Activated T-cell treated with anti-CD3 and anti-CD28 coated beads, Interleukin-2, amount 50 U/mL, for 72 hours (primary cell): ENCODE data around the gene MRPS12. TPM values are rescaled to one million over a fixed set of nuclear protein-coding genes. Genes with fewer than 3 reads are reported as not detected.
A peak's percentile ranks its signal among the peaks of the same experiment; 100 is the strongest.

ENCODE experiments used
- ATAC-seq, 2 donors: fragments of 150-1000 bp; cut with Tn5 transposase; replicated peaks in 1 of 2; 2 replicates each; pipeline ENCODE4 v1.10.0; 2021; ENCODE audit warnings: moderate library complexity in 2 of 2, mild to moderate bottlenecking in 1 of 2
- DNase-seq, 2 donors: peaks; one replicate each; pipeline ENCODE4 v3.0.0; 2021 to 2022; ENCODE audit warnings: mixed read lengths in 1 of 2
- H3K27ac Mint-ChIP-seq: one replicate; pipeline ENCODE4 v1.8.0; 2022; ENCODE audit warnings: mild to moderate bottlenecking, moderate library complexity, mixed read lengths
- H3K27me3 Mint-ChIP-seq: one replicate; pipeline ENCODE4 v1.8.0; 2022; ENCODE audit warnings: low read depth, mixed read lengths
- H3K36me3 Mint-ChIP-seq, 2 donors: one replicate each; pipeline ENCODE4 v1.8.0; 2022; ENCODE audit warnings: mixed read lengths in 2 of 2, mild to moderate bottlenecking in 1 of 2; ENCODE audit not compliant: insufficient read depth in 2 of 2
- H3K4me1 Mint-ChIP-seq: one replicate; pipeline ENCODE4 v1.8.0; 2022; ENCODE audit warnings: low read depth, mixed read lengths
- H3K4me3 Mint-ChIP-seq, 2 donors: one replicate each; pipeline ENCODE4 v1.8.0; 2022; ENCODE audit warnings: mild to moderate bottlenecking in 2 of 2, mixed read lengths in 2 of 2, moderate library complexity in 2 of 2
- H3K9me3 Mint-ChIP-seq, 2 donors: one replicate each; pipeline ENCODE4 v1.8.0; 2022; ENCODE audit warnings: mixed read lengths in 2 of 2
- total RNA-seq, 2 donors: library from RNA; stranded (reverse); gene quantifications; one replicate each; pipeline ENCODE4 v1.2.3, GENCODE V29; 2022

MRPS12 gene
- total RNA-seq, 2 donors from 2014 or later, result 54.8 to 57.9 TPM

DNA sequence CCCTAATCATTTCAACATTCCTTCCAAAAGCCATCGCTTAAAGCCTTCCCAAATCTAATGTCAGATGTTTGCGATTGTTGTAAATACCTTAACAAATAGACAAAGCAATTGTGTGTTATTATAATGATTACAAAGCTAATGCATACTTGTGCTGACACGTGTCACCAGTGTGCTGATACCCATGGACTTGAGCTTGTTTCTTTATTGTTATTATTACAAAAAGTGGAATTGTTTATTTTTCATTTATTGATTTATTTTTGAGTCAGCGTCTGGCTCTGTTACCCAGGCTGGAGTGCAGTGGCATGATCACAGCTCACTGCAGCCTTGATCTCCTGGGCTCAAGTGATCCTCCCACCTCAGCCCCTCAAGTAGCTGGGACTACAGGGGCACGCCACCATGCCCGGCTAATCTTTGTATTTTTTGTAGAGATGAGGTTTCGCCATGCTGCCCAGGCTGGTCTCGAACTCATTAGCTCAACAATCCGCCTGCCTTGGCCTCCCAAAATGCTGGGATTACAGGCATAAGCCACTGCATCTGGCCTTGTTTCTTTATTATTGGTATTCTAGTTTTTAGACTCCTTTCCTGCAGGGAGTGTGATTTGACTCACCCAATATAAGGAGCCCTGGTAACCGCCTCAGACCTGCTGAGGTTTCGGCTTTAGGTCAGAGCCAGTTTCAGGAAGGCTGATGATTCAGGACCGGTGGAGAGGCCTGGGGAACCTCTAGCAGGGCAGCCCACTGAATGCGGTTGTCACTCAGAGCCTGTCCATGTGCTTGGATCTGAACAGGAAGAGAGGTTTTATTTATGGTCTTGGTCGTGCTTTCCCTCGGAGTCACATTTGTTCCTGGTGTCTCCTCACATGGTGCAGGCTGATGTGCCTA lies 46.9 kb downstream of the MRPS12 start:
- peaks cover 4% of the 10 kb centered on the region in 2 donors for H3K9me3 Mint-ChIP-seq
- no peak overlapping the region for H3K4me3 Mint-ChIP-seq
- peak; percentile 99 for ATAC-seq
- H3K27me3 Mint-ChIP-seq, result peaks cover 36% of the 10 kb centered on the region
- peak; percentile 82 for DNase-seq
- H3K36me3 Mint-ChIP-seq, result peaks cover 4 to 5% of the 10 kb centered on the region in 2 donors
- H3K27ac Mint-ChIP-seq, result no peak overlapping the region
- H3K4me1 Mint-ChIP-seq, result peaks cover 30% of the 10 kb centered on the region

GRCh38 chr19:38978326-38978689 lies 47.6 kb downstream of the MRPS12 start:
- Mint-ChIP-seq H3K9me3 (peaks cover 4% of the 10 kb centered on the region in 2 donors), H3K27me3 (peaks cover 36% of the 10 kb centered on the region), H3K27ac (no peak overlapping the region), H3K4me1 (peaks cover 30% of the 10 kb centered on the region), H3K36me3 (peaks cover 4 to 5% of the 10 kb centered on the region in 2 donors), H3K4me3 (no peak overlapping the region)
- ATAC-seq (no peak), DNase-seq (no peak)

- no peak for ATAC-seq
- Mint-ChIP-seq H3K4me3 (no peak overlapping the region), H3K4me1 (peaks cover 30% of the 10 kb centered on the region), H3K9me3 (peaks cover 4% of the 10 kb centered on the region in 2 donors), H3K27ac (no peak overlapping the region), H3K27me3 (peaks cover 29% of the 10 kb centered on the region), H3K36me3 (peaks cover 4 to 5% of the 10 kb centered on the region in 2 donors)
- no peak for DNase-seq
Observed at GRCh38 chr19:38979812-38980211, 49.1 kb downstream of the MRPS12 start.

DNA sequence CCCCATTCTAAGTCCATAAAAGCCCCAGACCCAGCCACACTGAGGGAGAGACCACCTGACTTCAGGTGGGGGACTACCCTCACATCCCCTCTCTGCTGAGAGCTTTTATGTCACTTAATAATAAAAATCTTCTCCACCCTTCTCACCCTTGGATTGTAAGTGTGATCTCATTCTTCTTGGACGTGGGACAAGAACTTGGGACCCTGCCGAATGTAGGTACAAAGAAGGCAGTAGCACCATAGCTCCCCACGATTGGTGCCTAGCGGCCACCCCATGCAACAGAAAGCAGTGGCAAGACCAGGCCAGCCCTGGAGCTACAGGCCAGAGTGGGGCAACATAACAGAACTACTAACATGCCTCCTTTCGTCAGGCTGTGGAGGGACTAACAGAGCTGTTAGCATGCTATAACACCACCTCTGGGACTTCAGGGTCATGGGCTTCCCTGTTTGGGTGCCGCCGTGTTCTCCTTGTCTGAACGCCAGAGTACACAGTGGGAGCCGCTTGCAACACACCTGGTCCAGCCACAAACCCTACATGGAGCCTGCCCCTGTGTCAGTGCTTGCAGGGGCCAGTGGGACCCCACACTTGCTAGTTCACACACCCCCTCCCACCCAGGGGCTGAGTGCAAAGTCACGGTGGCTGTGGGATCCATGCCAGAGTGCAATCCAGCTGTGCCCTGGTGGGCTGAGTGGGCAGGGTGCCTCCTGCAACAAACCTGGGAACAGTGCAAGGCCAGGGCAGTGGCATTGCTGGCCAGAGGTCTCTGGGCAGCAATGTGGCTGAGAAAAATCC lies 50.0 kb downstream of the MRPS12 start:
- Mint-ChIP-seq H3K27me3 (peaks cover 24% of the 10 kb centered on the region), H3K27ac (no peak overlapping the region), H3K36me3 (peaks cover 4 to 5% of the 10 kb centered on the region in 2 donors), H3K9me3 (peaks cover 4 to 6% of the 10 kb centered on the region in 2 donors), H3K4me1 (peaks cover 30% of the 10 kb centered on the region), H3K4me3 (no peak overlapping the region)
- ATAC-seq (no peak), DNase-seq (no peak)

Other genes starting within 250 kb of the MRPS12 start
- 10 to 100 TPM in 1 of 2 donors, 1 to 10 TPM in 1; 8.3 to 15.2 TPM for gene CAPN12, start 186.5 kb upstream of the MRPS12 start, total RNA-seq
- not detected for gene LGALS7, start 157.4 kb upstream of the MRPS12 start, total RNA-seq
- not detected for gene LGALS7B, start 141.7 kb upstream of the MRPS12 start, total RNA-seq
- 1 to 10 TPM; 2.3 to 4.1 TPM for gene LGALS4, start 118.0 kb upstream of the MRPS12 start, total RNA-seq
- gene ECH1, start 99.2 kb upstream of the MRPS12 start, total RNA-seq, result 100 to 1,000 TPM; 183 to 210 TPM
- 100 to 1,000 TPM; 427 to 457 TPM for gene HNRNPL, start 81.0 kb upstream of the MRPS12 start, total RNA-seq
- gene RINL, start 52.7 kb upstream of the MRPS12 start, total RNA-seq, result 100 to 1,000 TPM; 122 to 151 TPM
- 10 to 100 TPM; 38.2 to 40.7 TPM for gene SIRT2, start 31.3 kb upstream of the MRPS12 start, total RNA-seq
- 10 to 100 TPM; 86.5 to 89.1 TPM for gene NFKBIB, start 31.0 kb upstream of the MRPS12 start, total RNA-seq
- under 1 TPM; 0.69 to 0.70 TPM for gene CCER2, start 18.8 kb upstream of the MRPS12 start, total RNA-seq
- gene SARS2, start 181 bp upstream of the MRPS12 start, total RNA-seq, result 10 to 100 TPM; 21.1 to 30.1 TPM
- gene FBXO17, start 44.8 kb downstream of the MRPS12 start, total RNA-seq, result not detected
- gene FBXO27, start 101.6 kb downstream of the MRPS12 start, total RNA-seq, result 1 to 10 TPM in 1 of 2 donors, under 1 TPM in 1; 0.86 to 3.7 TPM
- gene ACP7, start 153.4 kb downstream of the MRPS12 start, total RNA-seq, result not detected
- 10 to 100 TPM; 12.9 to 17.0 TPM for gene PAK4, start 194.8 kb downstream of the MRPS12 start, total RNA-seq